Liver (tissue), 9 donors: Measurements from ENCODE around the gene C2orf49. TPM values are rescaled to one million over a fixed set of nuclear protein-coding genes. Genes with fewer than 3 reads are reported as not detected.

Experiments used
- DNase-seq: peaks from one replicate; pipeline ENCODE4 v3.0.0-alpha.2; 2017; ENCODE audit warnings: low spot score
- H3K27ac ChIP-seq, 2 donors: one replicate each; pipeline ENCODE4 v1.7.0; 2013; ENCODE audit warnings: inconsistent platforms in 2 of 2, low read length in 2 of 2, control low read depth in 1 of 2, low read depth in 1 of 2, mild to moderate bottlenecking in 1 of 2
- H3K27me3 ChIP-seq, 4 donors: one replicate each; pipeline versions ENCODE4 v1.6.1 to v1.7.0; 2013; ENCODE audit warnings: low read length in 3 of 4, inconsistent platforms in 1 of 4, mild to moderate bottlenecking in 1 of 4, moderate library complexity in 1 of 4; ENCODE audit not compliant: control insufficient read depth in 4 of 4, insufficient read depth in 4 of 4
- H3K36me3 ChIP-seq, 4 donors: one replicate each; pipeline versions ENCODE4 v1.6.1 to v1.7.0; 2013; ENCODE audit warnings: low read length in 3 of 4, mild to moderate bottlenecking in 3 of 4, low read depth in 1 of 4, moderate library complexity in 1 of 4; ENCODE audit not compliant: control insufficient read depth in 4 of 4, insufficient read depth in 3 of 4
- H3K4me1 ChIP-seq, 4 donors: one replicate each; pipeline versions ENCODE4 v1.6.1 to v1.7.0; 2013; ENCODE audit warnings: low read length in 3 of 4, mild to moderate bottlenecking in 3 of 4, moderate library complexity in 1 of 4; ENCODE audit not compliant: control insufficient read depth in 4 of 4, insufficient read depth in 4 of 4
- H3K4me3 ChIP-seq, 3 donors: one replicate each; pipeline versions ENCODE4 v1.6.1 to v1.7.0; 2013; ENCODE audit warnings: low read length in 3 of 3, control low read depth in 1 of 3, low read depth in 1 of 3, mild to moderate bottlenecking in 1 of 3
- H3K9ac ChIP-seq, 2 donors: one replicate each; pipeline ENCODE4 v1.7.0; 2013; ENCODE audit warnings: low read length in 2 of 2, mild to moderate bottlenecking in 2 of 2, moderate library complexity in 2 of 2, control low read depth in 1 of 2, low read depth in 1 of 2
- H3K9me3 ChIP-seq, 4 donors: one replicate each; pipeline versions ENCODE4 v1.6.1 to v1.7.0; 2013; ENCODE audit warnings: low read length in 3 of 4; ENCODE audit not compliant: control insufficient read depth in 4 of 4
- ATF3 ChIP-seq: IDR thresholded peaks from 2 replicates; pipeline ENCODE4 v1.6.1; 2016; ENCODE audit warnings: antibody characterized with exemption
- EGR1 ChIP-seq, 2 donors: IDR thresholded peaks; 2 replicates each; pipeline ENCODE4 v1.6.1; 2016 to 2018; ENCODE audit warnings: antibody characterized with exemption in 2 of 2, low read depth in 2 of 2
- FOXA1 ChIP-seq: IDR thresholded peaks from 2 replicates; pipeline ENCODE4 v1.6.1; 2016; ENCODE audit warnings: antibody characterized with exemption
- FOXA2 ChIP-seq: IDR thresholded peaks from 2 replicates; pipeline ENCODE4 v1.6.1; 2016; ENCODE audit warnings: antibody characterized with exemption
- GABPA ChIP-seq, 2 donors: IDR thresholded peaks in 1 of 2; conservative IDR thresholded peaks in 1 of 2; 2 replicates each; pipeline ENCODE4 v1.6.1; 2016; ENCODE audit warnings: antibody characterized with exemption in 2 of 2, mild to moderate bottlenecking in 1 of 2, moderate library complexity in 1 of 2
- HNF4A ChIP-seq, 2 donors: conservative IDR thresholded peaks; 2 replicates each; pipeline ENCODE4 v1.6.1; 2016; ENCODE audit warnings: antibody characterized with exemption in 2 of 2, mild to moderate bottlenecking in 2 of 2
- HNF4G ChIP-seq: IDR thresholded peaks from 2 replicates; pipeline ENCODE4 v1.6.1; 2016; ENCODE audit warnings: antibody characterized with exemption
- JUND ChIP-seq, 2 donors: IDR thresholded peaks; 2 replicates each; pipeline ENCODE4 v1.6.1; 2016; ENCODE audit warnings: antibody characterized with exemption in 2 of 2
- NR2F2 ChIP-seq: IDR thresholded peaks from 2 replicates; pipeline ENCODE4 v1.6.1; 2016; ENCODE audit warnings: antibody characterized with exemption
- RAD21 ChIP-seq, 2 donors: IDR thresholded peaks; 2 replicates each; pipeline ENCODE4 v1.6.1; 2016; ENCODE audit warnings: antibody characterized with exemption in 2 of 2, mild to moderate bottlenecking in 2 of 2
- REST ChIP-seq: IDR thresholded peaks from 2 replicates; pipeline ENCODE4 v1.6.1; 2016; ENCODE audit warnings: antibody characterized with exemption, mild to moderate bottlenecking
- RXRA ChIP-seq, 2 donors: IDR thresholded peaks; 2 replicates each; pipeline ENCODE4 v1.6.1; 2017 to 2018; ENCODE audit warnings: antibody characterized with exemption in 2 of 2, mild to moderate bottlenecking in 1 of 2
- SP1 ChIP-seq: IDR thresholded peaks from 2 replicates; pipeline ENCODE4 v1.6.1; 2018; ENCODE audit warnings: antibody characterized with exemption, mild to moderate bottlenecking
- TAF1 ChIP-seq: conservative IDR thresholded peaks from 2 replicates; pipeline ENCODE4 v1.6.1; 2016; ENCODE audit warnings: antibody characterized with exemption, mild to moderate bottlenecking
- YY1 ChIP-seq: IDR thresholded peaks from 2 replicates; pipeline ENCODE4 v1.6.1; 2016; ENCODE audit warnings: antibody characterized with exemption, mild to moderate bottlenecking
- ZBTB33 ChIP-seq: IDR thresholded peaks from 2 replicates; pipeline ENCODE4 v1.6.1; 2016; ENCODE audit warnings: antibody characterized with exemption
- WGBS: extraction: QIAGEN DNeasy Blood & Tissue Kit; methylation state at CpG from one replicate; pipeline ENCODE4 v1.1.7; 2013; 5-methylcytosine and 5-hydroxymethylcytosine counted together
- polyA plus RNA-seq, 2 donors: library from polyadenylated mRNA; stranded (reverse) in 1 of 2; unstranded in 1 of 2; fragments of 200-250 nt in 1 of 2; fragments of >200 nt in 1 of 2; fragmentation: Nextera tagmentation in 1 of 2; extraction: Ambion mirVana in 1 of 2; gene quantifications; one replicate each; pipeline versions ENCODE4 v1.2.1 to v1.2.3, GENCODE V29; 2013 to 2015
- total RNA-seq, 2 donors: library from RNA; depleted of rRNA; stranded (reverse); fragments of >200 nt; gene quantifications; one replicate each; pipeline ENCODE4 v1.2.3, GENCODE V29; 2014
- TF ChIP-seq, protein P1 (sequence below): IDR thresholded peaks from 2 replicates; pipeline ENCODE4 v1.6.1; 2016; ENCODE audit warnings: antibody characterized with exemption
- TF ChIP-seq, protein P2 (sequence below): fragments of 150-350 bp; IDR thresholded peaks from 2 replicates; pipeline ENCODE4 v1.5.1; 2017; ENCODE audit warnings: improper control_type of control experiment, low read depth, low read length; ENCODE audit not compliant: missing input control
- donor health status: healthy.
- donor health status: healthy.
- donor health status: healthy.
- donor health status: healthy.
- donor health status: healthy.

Gene C2orf49
- total and polyA plus RNA-seq, 4 donors = 3.3 to 8.2 (median 8.1) TPM

DNA sequence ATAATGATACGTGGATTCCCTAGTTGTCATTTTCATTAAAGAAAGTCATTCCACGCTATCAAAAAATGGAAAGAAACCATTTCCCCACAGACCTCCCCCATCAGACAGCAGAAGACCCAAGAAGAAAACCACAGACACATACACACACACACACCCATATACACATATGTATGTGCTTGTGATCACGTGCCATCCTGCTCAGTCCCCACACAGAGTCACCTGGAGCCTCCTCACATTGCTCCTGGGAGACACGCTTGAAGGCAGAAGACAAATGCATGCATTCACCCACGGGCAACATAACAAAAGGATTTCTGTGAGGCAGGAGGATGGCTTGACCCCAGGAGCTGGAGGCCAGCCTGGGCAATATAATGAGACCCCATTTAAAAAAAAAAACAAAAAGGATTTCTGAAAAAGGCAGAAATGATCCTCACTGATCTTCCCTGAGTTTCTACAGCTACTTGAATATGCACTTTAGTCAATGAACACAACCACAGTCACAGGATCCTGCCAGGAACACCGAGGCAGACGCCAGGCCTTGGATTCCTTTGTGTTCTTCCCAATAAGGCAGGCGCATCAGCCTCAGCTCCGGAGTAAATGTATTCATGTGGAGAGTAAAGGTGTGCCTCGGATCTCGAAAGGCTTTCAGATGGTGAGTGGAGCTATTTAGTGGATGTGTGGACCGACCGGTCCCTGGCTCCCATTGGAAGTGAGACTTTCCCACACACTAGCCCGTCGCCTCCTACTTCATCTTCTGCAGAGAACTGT lies 28.8 kb upstream of the C2orf49 start:
- no peaks in the 10 kb centered on the region for H3K4me1 ChIP-seq
- TF ChIP-seq RAD21 (IDR thresholded peaks at IDR 0.05) = no peak
- TF ChIP-seq SP1 = no peak
- no peak for TF ChIP-seq HNF4A (conservative IDR thresholded peaks at IDR 0.05)
- TF ChIP-seq, protein P1, sequence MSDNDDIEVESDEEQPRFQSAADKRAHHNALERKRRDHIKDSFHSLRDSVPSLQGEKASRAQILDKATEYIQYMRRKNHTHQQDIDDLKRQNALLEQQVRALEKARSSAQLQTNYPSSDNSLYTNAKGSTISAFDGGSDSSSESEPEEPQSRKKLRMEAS = no peak
- no peak for TF ChIP-seq YY1
- TF ChIP-seq GABPA (IDR thresholded peaks at IDR 0.05 in 1 of 2, conservative IDR thresholded peaks at IDR 0.05 in 1 of 2) = no peak
- no peak for TF ChIP-seq EGR1 (IDR thresholded peaks at IDR 0.05; ENCODE audit: low read depth in 2 of 2)
- TF ChIP-seq ATF3 = no peak
- no peak for TF ChIP-seq FOXA1
- TF ChIP-seq FOXA2 = no peak
- no peak for TF ChIP-seq NR2F2
- TF ChIP-seq REST = no peak
- TF ChIP-seq TAF1 = no peak
- no peak for TF ChIP-seq RXRA (IDR thresholded peaks at IDR 0.05)
- TF ChIP-seq, protein P2, sequence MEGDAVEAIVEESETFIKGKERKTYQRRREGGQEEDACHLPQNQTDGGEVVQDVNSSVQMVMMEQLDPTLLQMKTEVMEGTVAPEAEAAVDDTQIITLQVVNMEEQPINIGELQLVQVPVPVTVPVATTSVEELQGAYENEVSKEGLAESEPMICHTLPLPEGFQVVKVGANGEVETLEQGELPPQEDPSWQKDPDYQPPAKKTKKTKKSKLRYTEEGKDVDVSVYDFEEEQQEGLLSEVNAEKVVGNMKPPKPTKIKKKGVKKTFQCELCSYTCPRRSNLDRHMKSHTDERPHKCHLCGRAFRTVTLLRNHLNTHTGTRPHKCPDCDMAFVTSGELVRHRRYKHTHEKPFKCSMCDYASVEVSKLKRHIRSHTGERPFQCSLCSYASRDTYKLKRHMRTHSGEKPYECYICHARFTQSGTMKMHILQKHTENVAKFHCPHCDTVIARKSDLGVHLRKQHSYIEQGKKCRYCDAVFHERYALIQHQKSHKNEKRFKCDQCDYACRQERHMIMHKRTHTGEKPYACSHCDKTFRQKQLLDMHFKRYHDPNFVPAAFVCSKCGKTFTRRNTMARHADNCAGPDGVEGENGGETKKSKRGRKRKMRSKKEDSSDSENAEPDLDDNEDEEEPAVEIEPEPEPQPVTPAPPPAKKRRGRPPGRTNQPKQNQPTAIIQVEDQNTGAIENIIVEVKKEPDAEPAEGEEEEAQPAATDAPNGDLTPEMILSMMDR = no peak
- TF ChIP-seq JUND (IDR thresholded peaks at IDR 0.05) = no peak
- TF ChIP-seq HNF4G = no peak
- TF ChIP-seq ZBTB33 = no peak
- no peak overlapping the region for H3K9ac ChIP-seq
- no peaks in the 10 kb centered on the region for H3K27me3 ChIP-seq
- H3K36me3 ChIP-seq = peaks cover 2 to 14% (median 10%) of the 10 kb centered on the region in 4 donors
- no peak overlapping the region for H3K4me3 ChIP-seq
- no peaks in the 10 kb centered on the region for H3K9me3 ChIP-seq
- no peak for DNase-seq
- 94% methylated on average over 15 of the region's 15 CpGs for WGBS
- H3K27ac ChIP-seq = no peak overlapping the region
